ENCODE results near the gene PFDN1. TPM values are rescaled to one million over a fixed set of nuclear protein-coding genes. Genes with fewer than 3 reads are reported as not detected.

PFDN1 gene
- total and polyA plus RNA-seq, 9 of the 15 experiments (the other 6 are each of a cell fraction or from before 2014, with no cell fraction given) = 45.5 to 215 (median 78.0) TPM

DNA sequence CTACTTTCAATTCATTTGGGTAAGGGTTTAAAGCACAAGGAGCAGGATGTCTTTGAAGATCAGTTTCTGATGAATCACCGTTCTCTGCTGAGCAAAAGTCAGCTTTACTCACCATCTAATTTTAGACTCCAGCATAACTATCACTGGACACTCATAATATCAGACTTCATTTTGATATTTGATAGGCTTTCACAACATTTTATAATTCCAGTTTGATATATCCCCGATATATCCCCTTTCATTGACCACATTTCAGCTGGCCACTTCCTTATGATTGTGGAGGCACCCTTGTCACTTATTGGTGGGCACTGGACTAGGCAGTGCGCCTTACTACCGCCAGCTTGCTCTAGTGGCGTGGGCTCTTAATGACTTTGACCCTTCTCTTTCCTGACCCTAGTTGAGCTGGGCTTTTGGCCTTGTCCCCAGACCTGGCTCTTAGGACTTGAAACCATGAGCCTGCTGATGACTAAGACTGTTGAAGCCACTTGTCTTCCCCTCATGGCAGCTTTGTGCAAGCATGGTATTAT is 81.1 kb downstream of the PFDN1 start (continued):
- TF ChIP-seq NFE2 (IDR thresholded peaks at IDR 0.05; ENCODE audit: low read depth) (peak; percentile 72), MAFG (tag; conservative IDR thresholded peaks at IDR 0.05) (peak; percentile 41; the same call in 1 of the 2 replicates), FOSL1 (tag; conservative IDR thresholded peaks at IDR 0.05) (peak; percentile 75), C11orf30 (IDR thresholded peaks at IDR 0.05; ENCODE audit: low read depth) (peak; percentile 78), SMARCC2 (IDR thresholded peaks at IDR 0.05; ENCODE audit: low read depth) (0 out of 2 replicates have a peak, but pooled peaks have one; percentile 50), KLF16 (IDR thresholded peaks at IDR 0.05) (no peak), CBX5 (IDR thresholded peaks at IDR 0.05; ENCODE audit: borderline replicate concordance, low read depth) (no peak), NCOA6 (IDR thresholded peaks at IDR 0.05) (no peak), L3MBTL2 (IDR thresholded peaks at IDR 0.05) (0 out of 2 replicates have a peak, but pooled peaks have one; percentile 18)
- TF ChIP-seq, protein P1, sequence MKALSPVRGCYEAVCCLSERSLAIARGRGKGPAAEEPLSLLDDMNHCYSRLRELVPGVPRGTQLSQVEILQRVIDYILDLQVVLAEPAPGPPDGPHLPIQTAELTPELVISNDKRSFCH (CRISPR knock-in tag; IDR thresholded peaks at IDR 0.05) = no peak
- TF ChIP-seq, protein P1 (tag; IDR thresholded peaks at IDR 0.05) = no peak
- TF ChIP-seq, protein P2, sequence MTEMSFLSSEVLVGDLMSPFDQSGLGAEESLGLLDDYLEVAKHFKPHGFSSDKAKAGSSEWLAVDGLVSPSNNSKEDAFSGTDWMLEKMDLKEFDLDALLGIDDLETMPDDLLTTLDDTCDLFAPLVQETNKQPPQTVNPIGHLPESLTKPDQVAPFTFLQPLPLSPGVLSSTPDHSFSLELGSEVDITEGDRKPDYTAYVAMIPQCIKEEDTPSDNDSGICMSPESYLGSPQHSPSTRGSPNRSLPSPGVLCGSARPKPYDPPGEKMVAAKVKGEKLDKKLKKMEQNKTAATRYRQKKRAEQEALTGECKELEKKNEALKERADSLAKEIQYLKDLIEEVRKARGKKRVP (CRISPR knock-in tag; IDR thresholded peaks at IDR 0.05) = 0 out of 2 replicates have a peak, but pooled peaks have one; percentile 33
- TF ChIP-seq, protein P3, sequence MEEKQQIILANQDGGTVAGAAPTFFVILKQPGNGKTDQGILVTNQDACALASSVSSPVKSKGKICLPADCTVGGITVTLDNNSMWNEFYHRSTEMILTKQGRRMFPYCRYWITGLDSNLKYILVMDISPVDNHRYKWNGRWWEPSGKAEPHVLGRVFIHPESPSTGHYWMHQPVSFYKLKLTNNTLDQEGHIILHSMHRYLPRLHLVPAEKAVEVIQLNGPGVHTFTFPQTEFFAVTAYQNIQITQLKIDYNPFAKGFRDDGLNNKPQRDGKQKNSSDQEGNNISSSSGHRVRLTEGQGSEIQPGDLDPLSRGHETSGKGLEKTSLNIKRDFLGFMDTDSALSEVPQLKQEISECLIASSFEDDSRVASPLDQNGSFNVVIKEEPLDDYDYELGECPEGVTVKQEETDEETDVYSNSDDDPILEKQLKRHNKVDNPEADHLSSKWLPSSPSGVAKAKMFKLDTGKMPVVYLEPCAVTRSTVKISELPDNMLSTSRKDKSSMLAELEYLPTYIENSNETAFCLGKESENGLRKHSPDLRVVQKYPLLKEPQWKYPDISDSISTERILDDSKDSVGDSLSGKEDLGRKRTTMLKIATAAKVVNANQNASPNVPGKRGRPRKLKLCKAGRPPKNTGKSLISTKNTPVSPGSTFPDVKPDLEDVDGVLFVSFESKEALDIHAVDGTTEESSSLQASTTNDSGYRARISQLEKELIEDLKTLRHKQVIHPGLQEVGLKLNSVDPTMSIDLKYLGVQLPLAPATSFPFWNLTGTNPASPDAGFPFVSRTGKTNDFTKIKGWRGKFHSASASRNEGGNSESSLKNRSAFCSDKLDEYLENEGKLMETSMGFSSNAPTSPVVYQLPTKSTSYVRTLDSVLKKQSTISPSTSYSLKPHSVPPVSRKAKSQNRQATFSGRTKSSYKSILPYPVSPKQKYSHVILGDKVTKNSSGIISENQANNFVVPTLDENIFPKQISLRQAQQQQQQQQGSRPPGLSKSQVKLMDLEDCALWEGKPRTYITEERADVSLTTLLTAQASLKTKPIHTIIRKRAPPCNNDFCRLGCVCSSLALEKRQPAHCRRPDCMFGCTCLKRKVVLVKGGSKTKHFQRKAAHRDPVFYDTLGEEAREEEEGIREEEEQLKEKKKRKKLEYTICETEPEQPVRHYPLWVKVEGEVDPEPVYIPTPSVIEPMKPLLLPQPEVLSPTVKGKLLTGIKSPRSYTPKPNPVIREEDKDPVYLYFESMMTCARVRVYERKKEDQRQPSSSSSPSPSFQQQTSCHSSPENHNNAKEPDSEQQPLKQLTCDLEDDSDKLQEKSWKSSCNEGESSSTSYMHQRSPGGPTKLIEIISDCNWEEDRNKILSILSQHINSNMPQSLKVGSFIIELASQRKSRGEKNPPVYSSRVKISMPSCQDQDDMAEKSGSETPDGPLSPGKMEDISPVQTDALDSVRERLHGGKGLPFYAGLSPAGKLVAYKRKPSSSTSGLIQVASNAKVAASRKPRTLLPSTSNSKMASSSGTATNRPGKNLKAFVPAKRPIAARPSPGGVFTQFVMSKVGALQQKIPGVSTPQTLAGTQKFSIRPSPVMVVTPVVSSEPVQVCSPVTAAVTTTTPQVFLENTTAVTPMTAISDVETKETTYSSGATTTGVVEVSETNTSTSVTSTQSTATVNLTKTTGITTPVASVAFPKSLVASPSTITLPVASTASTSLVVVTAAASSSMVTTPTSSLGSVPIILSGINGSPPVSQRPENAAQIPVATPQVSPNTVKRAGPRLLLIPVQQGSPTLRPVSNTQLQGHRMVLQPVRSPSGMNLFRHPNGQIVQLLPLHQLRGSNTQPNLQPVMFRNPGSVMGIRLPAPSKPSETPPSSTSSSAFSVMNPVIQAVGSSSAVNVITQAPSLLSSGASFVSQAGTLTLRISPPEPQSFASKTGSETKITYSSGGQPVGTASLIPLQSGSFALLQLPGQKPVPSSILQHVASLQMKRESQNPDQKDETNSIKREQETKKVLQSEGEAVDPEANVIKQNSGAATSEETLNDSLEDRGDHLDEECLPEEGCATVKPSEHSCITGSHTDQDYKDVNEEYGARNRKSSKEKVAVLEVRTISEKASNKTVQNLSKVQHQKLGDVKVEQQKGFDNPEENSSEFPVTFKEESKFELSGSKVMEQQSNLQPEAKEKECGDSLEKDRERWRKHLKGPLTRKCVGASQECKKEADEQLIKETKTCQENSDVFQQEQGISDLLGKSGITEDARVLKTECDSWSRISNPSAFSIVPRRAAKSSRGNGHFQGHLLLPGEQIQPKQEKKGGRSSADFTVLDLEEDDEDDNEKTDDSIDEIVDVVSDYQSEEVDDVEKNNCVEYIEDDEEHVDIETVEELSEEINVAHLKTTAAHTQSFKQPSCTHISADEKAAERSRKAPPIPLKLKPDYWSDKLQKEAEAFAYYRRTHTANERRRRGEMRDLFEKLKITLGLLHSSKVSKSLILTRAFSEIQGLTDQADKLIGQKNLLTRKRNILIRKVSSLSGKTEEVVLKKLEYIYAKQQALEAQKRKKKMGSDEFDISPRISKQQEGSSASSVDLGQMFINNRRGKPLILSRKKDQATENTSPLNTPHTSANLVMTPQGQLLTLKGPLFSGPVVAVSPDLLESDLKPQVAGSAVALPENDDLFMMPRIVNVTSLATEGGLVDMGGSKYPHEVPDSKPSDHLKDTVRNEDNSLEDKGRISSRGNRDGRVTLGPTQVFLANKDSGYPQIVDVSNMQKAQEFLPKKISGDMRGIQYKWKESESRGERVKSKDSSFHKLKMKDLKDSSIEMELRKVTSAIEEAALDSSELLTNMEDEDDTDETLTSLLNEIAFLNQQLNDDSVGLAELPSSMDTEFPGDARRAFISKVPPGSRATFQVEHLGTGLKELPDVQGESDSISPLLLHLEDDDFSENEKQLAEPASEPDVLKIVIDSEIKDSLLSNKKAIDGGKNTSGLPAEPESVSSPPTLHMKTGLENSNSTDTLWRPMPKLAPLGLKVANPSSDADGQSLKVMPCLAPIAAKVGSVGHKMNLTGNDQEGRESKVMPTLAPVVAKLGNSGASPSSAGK (IDR thresholded peaks at IDR 0.05) = peak; percentile 27; the same call in 1 of the 2 replicates

Measured in K562 (cell line).